PC-9 (cell line): ENCODE measurements around the gene DCAF15. TPM values are rescaled to one million over a fixed set of nuclear protein-coding genes. Genes with fewer than 3 reads are reported as not detected.

ENCODE experiments used
- BruUV-seq: library from RNA; stranded (reverse); fragments of 400-500 nt; replicated peaks from 2 replicates; lab custom pipeline; 2021; lab: Mats Ljungman, UMichigan
- CTCF ChIA-PET: fragments of 300-600 bp; sonication (Branson Sonifier 250); formaldehyde crosslinking; loops from one replicate; lab custom pipeline; 2022; ENCODE audit warnings: antibody characterized with exemption; lab: Charles Lee
- POLR2A ChIA-PET: fragments of 300-600 bp; sonication (Branson Sonifier 250); formaldehyde crosslinking; loops from one replicate; lab custom pipeline; 2022; ENCODE audit warnings: antibody characterized with exemption; ENCODE audit not compliant: unreplicated experiment; lab: Charles Lee
- DNase-seq, 2 experiments: peaks; one replicate each; pipeline versions ENCODE4 v3.0.0 to v3.0.0-alpha.2; 2015 to 2022; ENCODE audit warnings: mixed read lengths in 1 of 2
- H2AFZ ChIP-seq: fragments of 200-600 bp; sonication (generic); 2 replicates; pipeline ENCODE4 v1.8.1; 2017; ENCODE audit warnings: antibody characterized with exemption
- H3F3A ChIP-seq: fragments of 200-600 bp; sonication (generic); 2 replicates; pipeline ENCODE4 v1.8.1; 2017; ENCODE audit warnings: antibody characterized with exemption, mild to moderate bottlenecking, low read depth; ENCODE audit not compliant: insufficient read depth
- H3K27ac ChIP-seq: fragments of 200-600 bp; sonication (generic); 2 replicates; pipeline ENCODE4 v1.6.1; 2016; ENCODE audit warnings: mixed run types
- H3K27me3 ChIP-seq: fragments of 200-600 bp; sonication (generic); 2 replicates; pipeline ENCODE4 v1.6.1; 2016; ENCODE audit warnings: low read depth, mixed run types; ENCODE audit not compliant: insufficient read depth
- H3K36me3 ChIP-seq: fragments of 200-600 bp; sonication (generic); 2 replicates; pipeline ENCODE4 v1.6.1; 2016; ENCODE audit warnings: low read depth, mixed run types
- H3K4me1 ChIP-seq: fragments of 200-600 bp; sonication (generic); replicated peaks from 2 replicates; pipeline ENCODE4 v1.6.1; 2016; ENCODE audit warnings: mixed run types; ENCODE audit not compliant: insufficient read depth
- H3K4me2 ChIP-seq: fragments of 200-600 bp; sonication (generic); 2 replicates; pipeline ENCODE4 v1.6.1; 2017; ENCODE audit warnings: mixed run types
- H3K4me3 ChIP-seq: fragments of 200-600 bp; sonication (generic); 2 replicates; pipeline ENCODE4 v1.6.1; 2016; ENCODE audit warnings: mixed run types
- H3K79me2 ChIP-seq: fragments of 200-600 bp; sonication (generic); 2 replicates; pipeline ENCODE4 v1.6.1; 2017; ENCODE audit warnings: low read depth, mixed run types
- H3K9me2 ChIP-seq: fragments of 200-600 bp; sonication (generic); 2 replicates; pipeline ENCODE4 v1.8.1; 2017; ENCODE audit warnings: mild to moderate bottlenecking; ENCODE audit not compliant: insufficient read depth
- H3K9me3 ChIP-seq: fragments of 200-600 bp; sonication (generic); 2 replicates; pipeline ENCODE4 v1.8.1; 2016; ENCODE audit warnings: low read depth; ENCODE audit not compliant: insufficient read depth
- H4K20me1 ChIP-seq: fragments of 200-600 bp; sonication (generic); 2 replicates; pipeline ENCODE4 v1.8.1; 2017; ENCODE audit not compliant: insufficient read depth
- CTCF ChIP-seq: fragments of 200-600 bp; sonication (generic); conservative IDR thresholded peaks from 2 replicates; pipeline ENCODE4 v1.6.1; 2017; ENCODE audit warnings: mixed run types, antibody characterized with exemption, mild to moderate bottlenecking, moderate library complexity
- EZH2 ChIP-seq: fragments of 200-600 bp; sonication (generic); IDR thresholded peaks from 2 replicates; pipeline ENCODE4 v1.8.0; 2017; ENCODE audit warnings: antibody characterized with exemption, low read depth
- intact Hi-C: fragments of 100-400 bp; cut with micrococcal nuclease; formaldehyde crosslinking; loops from one replicate; pipeline ENCODE4 v1.10.0; 2022; ENCODE audit not compliant: unreplicated experiment
- total RNA-seq: library from RNA; stranded (reverse); gene quantifications from 2 replicates; pipeline ENCODE4 v1.2.3, GENCODE V29; 2021

The DCAF15 gene
- total RNA-seq, 1 experiment from 2014 or later: 35.3 TPM

GRCh38 chr19:13984186-13984585, 31.9 kb downstream of the DCAF15 start:
- H3K9me3 ChIP-seq: no peaks in the 10 kb centered on the region
- peaks cover 6% of the 10 kb centered on the region; the same call in 1 of the 2 replicates for H4K20me1 ChIP-seq
- ChIA-PET CTCF (no interaction called here), POLR2A (no interaction called here)
- intact Hi-C loops: no loop called here
- H3K4me1 ChIP-seq: no peaks in the 10 kb centered on the region
- no peak for DNase-seq
- no peak overlapping the region for H3K4me3 ChIP-seq
- TF ChIP-seq EZH2 (no peak), CTCF (no peak)
- no peaks in the 10 kb centered on the region for H3K27me3 ChIP-seq
- no peaks in the 10 kb centered on the region for H3K79me2 ChIP-seq
- no TSS peak for BruUV-seq
- 0 out of 2 replicates have a peak, but pooled peaks cover 5% of the 10 kb centered on the region for H3F3A ChIP-seq
- no peaks in the 10 kb centered on the region for H3K36me3 ChIP-seq
- H2AFZ ChIP-seq: no peak overlapping the region
- no peak overlapping the region for H3K4me2 ChIP-seq
- H3K27ac ChIP-seq: no peak overlapping the region
- H3K9me2 ChIP-seq: no peaks in the 10 kb centered on the region

- CTCF ChIA-PET: no interaction called here
- TF ChIP-seq EZH2 (no peak), CTCF (no peak)
- Histone ChIP-seq H3K27me3 (no peaks in the 10 kb centered on the region), H3K36me3 (no peaks in the 10 kb centered on the region), H3K79me2 (no peaks in the 10 kb centered on the region), H3K27ac (no peak overlapping the region), H3K4me1 (no peaks in the 10 kb centered on the region), H2AFZ (no peak overlapping the region), H4K20me1 (peaks cover 6% of the 10 kb centered on the region; the same call in 1 of the 2 replicates), H3K9me3 (no peaks in the 10 kb centered on the region), H3K4me2 (no peak overlapping the region), H3F3A (peaks cover 5% of the 10 kb centered on the region; the same call in 1 of the 2 replicates), H3K4me3 (no peak overlapping the region), H3K9me2 (no peaks in the 10 kb centered on the region)
- DNase-seq: no peak
- intact Hi-C loops: no loop called here
- POLR2A ChIA-PET: no interaction called here
- no TSS peak for BruUV-seq
Measured at GRCh38 chr19:13984875-13985741, 32.8 kb downstream of the DCAF15 start.

GRCh38 chr19:13985771-13986347, 33.5 kb downstream of the DCAF15 start:
- H3K27me3 ChIP-seq: no peaks in the 10 kb centered on the region
- no peaks in the 10 kb centered on the region for H3K79me2 ChIP-seq
- no peaks in the 10 kb centered on the region for H3K4me1 ChIP-seq
- H3K36me3 ChIP-seq: no peaks in the 10 kb centered on the region
- intact Hi-C loops: no loop called here
- H3K4me2 ChIP-seq: no peak overlapping the region
- H3K27ac ChIP-seq: no peak overlapping the region
- H3F3A ChIP-seq: peaks cover 5% of the 10 kb centered on the region; the same call in 1 of the 2 replicates
- CTCF ChIA-PET: no interaction called here
- TF ChIP-seq EZH2 (no peak), CTCF (no peak)
- H3K9me2 ChIP-seq: no peaks in the 10 kb centered on the region
- no peaks in the 10 kb centered on the region for H3K9me3 ChIP-seq
- no peak overlapping the region for H3K4me3 ChIP-seq
- POLR2A ChIA-PET: no interaction called here
- no peak overlapping the region for H2AFZ ChIP-seq
- no TSS peak for BruUV-seq
- peaks cover 6% of the 10 kb centered on the region; the same call in 1 of the 2 replicates for H4K20me1 ChIP-seq
- no peak for DNase-seq
